ENCODE measurements around the gene FAM83F.

The FAM83F gene

GRCh38 chr22:40051322-40051721 is 56.6 kb downstream of the FAM83F start:
- no peaks in the 10 kb centered on the region for H3K4me1 ChIP-seq (ENCODE audit: insufficient read depth, poor library complexity, severe bottlenecking)
- H3K4me3 ChIP-seq (ENCODE audit: severe bottlenecking), result no peak overlapping the region
- TF ChIP-seq, protein P1, sequence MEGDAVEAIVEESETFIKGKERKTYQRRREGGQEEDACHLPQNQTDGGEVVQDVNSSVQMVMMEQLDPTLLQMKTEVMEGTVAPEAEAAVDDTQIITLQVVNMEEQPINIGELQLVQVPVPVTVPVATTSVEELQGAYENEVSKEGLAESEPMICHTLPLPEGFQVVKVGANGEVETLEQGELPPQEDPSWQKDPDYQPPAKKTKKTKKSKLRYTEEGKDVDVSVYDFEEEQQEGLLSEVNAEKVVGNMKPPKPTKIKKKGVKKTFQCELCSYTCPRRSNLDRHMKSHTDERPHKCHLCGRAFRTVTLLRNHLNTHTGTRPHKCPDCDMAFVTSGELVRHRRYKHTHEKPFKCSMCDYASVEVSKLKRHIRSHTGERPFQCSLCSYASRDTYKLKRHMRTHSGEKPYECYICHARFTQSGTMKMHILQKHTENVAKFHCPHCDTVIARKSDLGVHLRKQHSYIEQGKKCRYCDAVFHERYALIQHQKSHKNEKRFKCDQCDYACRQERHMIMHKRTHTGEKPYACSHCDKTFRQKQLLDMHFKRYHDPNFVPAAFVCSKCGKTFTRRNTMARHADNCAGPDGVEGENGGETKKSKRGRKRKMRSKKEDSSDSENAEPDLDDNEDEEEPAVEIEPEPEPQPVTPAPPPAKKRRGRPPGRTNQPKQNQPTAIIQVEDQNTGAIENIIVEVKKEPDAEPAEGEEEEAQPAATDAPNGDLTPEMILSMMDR (IDR thresholded peaks at IDR 0.05; ENCODE audit: poor library complexity, severe bottlenecking), result no peak
- ATAC-seq (ENCODE audit: low read depth) (no peak), DNase-seq (ENCODE audit: low spot score) (no peak)
- H3K27me3 ChIP-seq (ENCODE audit: insufficient read depth, poor library complexity, severe bottlenecking), result no peaks in the 10 kb centered on the region
- H3K27ac ChIP-seq (ENCODE audit: poor library complexity, severe bottlenecking), result no peak overlapping the region
- H3K9me3 ChIP-seq (ENCODE audit: severe bottlenecking), result no peaks in the 10 kb centered on the region
- H3K36me3 ChIP-seq (ENCODE audit: low read depth), result no peaks in the 10 kb centered on the region

GRCh38 chr22:40053460-40053859 is 58.7 kb downstream of the FAM83F start:
- ATAC-seq (ENCODE audit: low read depth) (no peak), DNase-seq (ENCODE audit: low spot score) (no peak)
- no peaks in the 10 kb centered on the region for H3K9me3 ChIP-seq (ENCODE audit: severe bottlenecking)
- H3K4me1 ChIP-seq (ENCODE audit: insufficient read depth, poor library complexity, severe bottlenecking), result no peaks in the 10 kb centered on the region
- H3K36me3 ChIP-seq (ENCODE audit: low read depth), result no peaks in the 10 kb centered on the region
- no peaks in the 10 kb centered on the region for H3K27me3 ChIP-seq (ENCODE audit: insufficient read depth, poor library complexity, severe bottlenecking)
- H3K4me3 ChIP-seq (ENCODE audit: severe bottlenecking), result no peak overlapping the region
- TF ChIP-seq, protein P1 (IDR thresholded peaks at IDR 0.05; ENCODE audit: poor library complexity, severe bottlenecking), result no peak
- H3K27ac ChIP-seq (ENCODE audit: poor library complexity, severe bottlenecking), result no peak overlapping the region

GRCh38 chr22:40054486-40054885 is 59.7 kb downstream of the FAM83F start:
- no peaks in the 10 kb centered on the region for H3K4me1 ChIP-seq (ENCODE audit: insufficient read depth, poor library complexity, severe bottlenecking)
- ATAC-seq (ENCODE audit: low read depth) (no peak), DNase-seq (ENCODE audit: low spot score) (no peak)
- H3K27me3 ChIP-seq (ENCODE audit: insufficient read depth, poor library complexity, severe bottlenecking), result no peaks in the 10 kb centered on the region
- TF ChIP-seq, protein P1 (IDR thresholded peaks at IDR 0.05; ENCODE audit: poor library complexity, severe bottlenecking), result no peak
- no peak overlapping the region for H3K4me3 ChIP-seq (ENCODE audit: severe bottlenecking)
- no peaks in the 10 kb centered on the region for H3K36me3 ChIP-seq (ENCODE audit: low read depth)
- no peak overlapping the region for H3K27ac ChIP-seq (ENCODE audit: poor library complexity, severe bottlenecking)
- H3K9me3 ChIP-seq (ENCODE audit: severe bottlenecking), result no peaks in the 10 kb centered on the region

GRCh38 chr22:40055143-40055883 is 60.6 kb downstream of the FAM83F start:
- Histone ChIP-seq H3K4me3 (ENCODE audit: severe bottlenecking) (no peak overlapping the region), H3K9me3 (ENCODE audit: severe bottlenecking) (no peaks in the 10 kb centered on the region), H3K4me1 (ENCODE audit: insufficient read depth, poor library complexity, severe bottlenecking) (no peaks in the 10 kb centered on the region), H3K27me3 (ENCODE audit: insufficient read depth, poor library complexity, severe bottlenecking) (no peaks in the 10 kb centered on the region), H3K36me3 (ENCODE audit: low read depth) (no peaks in the 10 kb centered on the region), H3K27ac (ENCODE audit: poor library complexity, severe bottlenecking) (no peak overlapping the region)
- TF ChIP-seq, protein P1 (IDR thresholded peaks at IDR 0.05; ENCODE audit: poor library complexity, severe bottlenecking), result no peak
- DNase-seq (ENCODE audit: low spot score) (no peak), ATAC-seq (ENCODE audit: low read depth) (peak; percentile 58; the same call in 2 of the 3 replicates)

DNA sequence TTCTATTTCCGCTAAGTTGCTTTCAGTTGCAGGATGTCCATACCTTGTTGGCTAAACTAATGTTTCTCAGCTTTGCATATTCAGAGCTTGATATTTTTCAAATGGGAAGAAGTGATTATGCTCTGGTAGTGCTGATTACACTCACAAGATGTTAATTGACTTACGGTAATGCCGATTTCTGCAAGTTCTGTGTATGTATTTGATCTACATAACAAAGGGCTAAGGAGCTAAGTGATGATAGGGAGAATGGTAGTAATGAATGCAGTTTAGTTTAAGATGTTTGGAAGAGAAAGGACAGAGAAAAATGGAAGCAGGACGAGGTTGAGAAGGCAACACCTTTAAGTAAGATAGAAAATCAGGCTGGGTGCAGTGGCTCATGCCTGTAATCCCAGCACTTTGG is 61.4 kb downstream of the FAM83F start:
- Histone ChIP-seq H3K27ac (ENCODE audit: poor library complexity, severe bottlenecking) (no peak overlapping the region), H3K4me1 (ENCODE audit: insufficient read depth, poor library complexity, severe bottlenecking) (no peaks in the 10 kb centered on the region), H3K4me3 (ENCODE audit: severe bottlenecking) (no peak overlapping the region), H3K36me3 (ENCODE audit: low read depth) (no peaks in the 10 kb centered on the region), H3K9me3 (ENCODE audit: severe bottlenecking) (no peaks in the 10 kb centered on the region), H3K27me3 (ENCODE audit: insufficient read depth, poor library complexity, severe bottlenecking) (no peaks in the 10 kb centered on the region)
- DNase-seq (ENCODE audit: low spot score), result no peak
- ATAC-seq (ENCODE audit: low read depth), result no peak
- TF ChIP-seq, protein P1 (IDR thresholded peaks at IDR 0.05; ENCODE audit: poor library complexity, severe bottlenecking), result no peak
